H9 (cell line): ENCODE measurements around the gene CFC1B. TPM values are rescaled to one million over a fixed set of nuclear protein-coding genes. Genes with fewer than 3 reads are reported as not detected.
"Not testable (repeated sequence)": the region's sequence is repeated elsewhere in the genome, so short reads cannot be mapped to it uniquely, and the experiment has no call there.

Experiments
- DNase-seq: peaks from one replicate; pipeline ENCODE4 v3.0.0-alpha.2; 2017
- H2AFZ ChIP-seq: one replicate; pipeline ENCODE4 v1.6.1; 2013; ENCODE audit warnings: mild to moderate bottlenecking, low read length, control low read depth, moderate library complexity
- H2AK5ac ChIP-seq: 2 replicates; pipeline ENCODE4 v1.6.1; 2013; ENCODE audit warnings: low read length, control low read depth, mixed read lengths; ENCODE audit not compliant: insufficient read length
- H2BK120ac ChIP-seq: one replicate; pipeline ENCODE4 v1.6.1; 2013; ENCODE audit warnings: low read depth, mild to moderate bottlenecking, low read length, control low read depth, inconsistent platforms; ENCODE audit not compliant: poor library complexity, severe bottlenecking
- H2BK12ac ChIP-seq: 2 replicates; pipeline ENCODE4 v1.6.1; 2013; ENCODE audit warnings: low read length, control low read depth, mixed read lengths, low read depth; ENCODE audit not compliant: insufficient read length
- H2BK15ac ChIP-seq: 2 replicates; pipeline ENCODE4 v1.6.1; 2013; ENCODE audit warnings: low read depth, low read length, control low read depth
- H2BK20ac ChIP-seq: one replicate; pipeline ENCODE4 v1.6.1; 2013; ENCODE audit warnings: low read depth, mild to moderate bottlenecking, low read length, control low read depth, inconsistent platforms; ENCODE audit not compliant: poor library complexity, severe bottlenecking
- H2BK5ac ChIP-seq: 2 replicates; pipeline ENCODE4 v1.6.1; 2013; ENCODE audit warnings: low read length, control low read depth, mixed read lengths; ENCODE audit not compliant: insufficient read length
- H3K14ac ChIP-seq: 2 replicates; pipeline ENCODE4 v1.6.1; 2013; ENCODE audit warnings: low read length, control low read depth; ENCODE audit not compliant: insufficient read depth
- H3K18ac ChIP-seq: 2 replicates; pipeline ENCODE4 v1.6.1; 2013; ENCODE audit warnings: low read depth, mild to moderate bottlenecking, mixed read lengths, low read length, control low read depth; ENCODE audit not compliant: insufficient read length
- H3K23ac ChIP-seq: 2 replicates; pipeline ENCODE4 v1.6.1; 2013; ENCODE audit warnings: low read length, control low read depth, mixed read lengths, low read depth; ENCODE audit not compliant: insufficient read length
- H3K23me2 ChIP-seq: 2 replicates; pipeline ENCODE4 v1.6.1; 2013; ENCODE audit warnings: low read depth, mild to moderate bottlenecking, mixed read lengths, low read length, control low read depth; ENCODE audit not compliant: insufficient read length, poor library complexity, severe bottlenecking
- H3K27ac ChIP-seq: 2 replicates; pipeline ENCODE4 v1.5.1; 2013; ENCODE audit warnings: low read length, control low read depth, mixed read lengths, low read depth; ENCODE audit not compliant: insufficient read length
- H3K27me3 ChIP-seq: 2 replicates; pipeline ENCODE4 v1.6.1; 2013; ENCODE audit warnings: low read length, control low read depth, inconsistent platforms; ENCODE audit not compliant: insufficient read depth
- H3K4ac ChIP-seq: 2 replicates; pipeline ENCODE4 v1.6.1; 2013; ENCODE audit warnings: low read depth, mild to moderate bottlenecking, control low read depth, inconsistent platforms, low read length, moderate library complexity
- H3K4me1 ChIP-seq: 2 replicates; pipeline ENCODE4 v1.6.1; 2013; ENCODE audit warnings: low read length, control low read depth, inconsistent platforms; ENCODE audit not compliant: insufficient read depth
- H3K4me2 ChIP-seq: 2 replicates; pipeline ENCODE4 v1.6.1; 2013; ENCODE audit warnings: low read length, control low read depth, mixed read lengths; ENCODE audit not compliant: insufficient read length, insufficient read depth
- H3K56ac ChIP-seq: 2 replicates; pipeline ENCODE4 v1.6.1; 2013; ENCODE audit warnings: low read depth, mild to moderate bottlenecking, mixed read lengths, low read length, control low read depth; ENCODE audit not compliant: insufficient read length
- H3K79me1 ChIP-seq: 2 replicates; pipeline ENCODE4 v1.6.1; 2013; ENCODE audit warnings: low read depth, mild to moderate bottlenecking, moderate library complexity, low read length, control low read depth, inconsistent platforms; ENCODE audit not compliant: insufficient read depth, poor library complexity, severe bottlenecking
- H3K79me2 ChIP-seq: 2 replicates; pipeline ENCODE4 v1.6.1; 2013; ENCODE audit warnings: low read length, control low read depth, inconsistent platforms; ENCODE audit not compliant: insufficient read depth
- H3K9ac ChIP-seq: 2 replicates; pipeline ENCODE4 v1.6.1; 2013; ENCODE audit warnings: low read length, control low read depth, mixed read lengths; ENCODE audit not compliant: insufficient read length; ENCODE audit errors: extremely low read depth
- H3K9me3 ChIP-seq: one replicate; pipeline ENCODE4 v1.6.1; 2013; ENCODE audit warnings: low read depth, low read length, inconsistent platforms; ENCODE audit not compliant: control insufficient read depth
- H3T11ph ChIP-seq: one replicate; pipeline ENCODE4 v1.6.1; 2013; ENCODE audit warnings: mild to moderate bottlenecking, low read length, control low read depth, inconsistent platforms
- H4K20me1 ChIP-seq: one replicate; pipeline ENCODE4 v1.6.1; 2013; ENCODE audit not compliant: control insufficient read depth, insufficient read length, insufficient read depth
- H4K5ac ChIP-seq: 2 replicates; pipeline ENCODE4 v1.6.1; 2013; ENCODE audit warnings: low read depth, mild to moderate bottlenecking, mixed read lengths, low read length, control low read depth; ENCODE audit not compliant: insufficient read length
- H4K8ac ChIP-seq: replicated peaks from 2 replicates; pipeline ENCODE4 v1.6.1; 2013; ENCODE audit warnings: low read length, control low read depth, mixed read lengths, low read depth; ENCODE audit not compliant: insufficient read length
- H4K91ac ChIP-seq: 2 replicates; pipeline ENCODE4 v1.6.1; 2013; ENCODE audit warnings: low read depth, mild to moderate bottlenecking, moderate library complexity, mixed read lengths, low read length, control low read depth; ENCODE audit not compliant: insufficient read length
- H3K27ac Mint-ChIP-seq, 3 experiments: 2 replicates in 2 of 3; 3 replicates in 1 of 3; pipeline ENCODE4 v1.8.0; 2020 to 2021; ENCODE audit warnings: mixed read lengths in 3 of 3, mild to moderate bottlenecking in 1 of 3, moderate library complexity in 1 of 3
- H3K27me3 Mint-ChIP-seq: 2 replicates; pipeline ENCODE4 v1.8.0; 2021; ENCODE audit warnings: low read depth, mild to moderate bottlenecking, moderate library complexity, mixed read lengths
- H3K36me3 Mint-ChIP-seq, 3 experiments: 2 replicates in 2 of 3; 3 replicates in 1 of 3; pipeline ENCODE4 v1.8.0; 2020 to 2021; ENCODE audit warnings: low read depth in 3 of 3, mixed read lengths in 3 of 3; ENCODE audit not compliant: insufficient read depth in 1 of 3
- H3K4me1 Mint-ChIP-seq, 2 experiments: 2 replicates each; pipeline ENCODE4 v1.8.0; 2020; ENCODE audit warnings: mixed read lengths in 2 of 2
- H3K4me3 Mint-ChIP-seq, 2 experiments: 2 replicates in 1 of 2; 3 replicates in 1 of 2; pipeline ENCODE4 v1.8.0; 2020 to 2021; ENCODE audit warnings: mild to moderate bottlenecking in 2 of 2, mixed read lengths in 2 of 2, moderate library complexity in 1 of 2
- H3K9me3 Mint-ChIP-seq, 2 experiments: 2 replicates in 1 of 2; 3 replicates in 1 of 2; pipeline ENCODE4 v1.8.0; 2020; ENCODE audit warnings: mild to moderate bottlenecking in 2 of 2, mixed read lengths in 2 of 2, moderate library complexity in 1 of 2
- WGBS: extraction: QIAGEN DNeasy Blood & Tissue Kit; methylation state at CpG from one replicate; pipeline ENCODE4 v1.1.7; 2013; ENCODE audit warnings: missing lambda C conversion rate, low lambda C conversion rate, mixed read lengths; ENCODE audit not compliant: insufficient read length; ENCODE audit errors: extremely low coverage; 5-methylcytosine and 5-hydroxymethylcytosine counted together
- total RNA-seq: library from RNA; stranded (reverse); gene quantifications from 2 replicates; pipeline ENCODE4 v1.2.1, GENCODE V29; 2021

Gene CFC1B
- total RNA-seq, 1 experiment from 2014 or later: not detected

GRCh38 chr2:130531225-130531624 lies 10.2 kb downstream of the CFC1B start:
- not testable (repeated sequence) for H2BK12ac ChIP-seq, H4K20me1 ChIP-seq, H2AK5ac ChIP-seq, H3K14ac ChIP-seq, H2BK20ac ChIP-seq, H3K79me1 ChIP-seq, H3K4me2 ChIP-seq, H3K9me3 ChIP-seq, H4K5ac ChIP-seq, H2BK120ac ChIP-seq, H3K27ac Mint-ChIP-seq, H3K18ac ChIP-seq, H4K8ac ChIP-seq, H2BK15ac ChIP-seq, DNase-seq, H3K36me3 Mint-ChIP-seq, H3K56ac ChIP-seq, H4K91ac ChIP-seq, H3K4ac ChIP-seq, H3K23me2 ChIP-seq, H3K79me2 ChIP-seq, H2BK5ac ChIP-seq, H3K27ac ChIP-seq, H3K9ac ChIP-seq, H3K9me3 Mint-ChIP-seq, H3K4me3 Mint-ChIP-seq, H3K23ac ChIP-seq, H3K27me3 ChIP-seq, H3T11ph ChIP-seq, H3K4me1 ChIP-seq, H3K27me3 Mint-ChIP-seq, H3K4me1 Mint-ChIP-seq, H2AFZ ChIP-seq
- no CpG with 5 or more reads among the region's 5 CpGs for WGBS

GRCh38 chr2:130531672-130532071 lies 10.7 kb downstream of the CFC1B start:
- not testable (repeated sequence) for H4K5ac ChIP-seq, H3K9me3 ChIP-seq, H3K4ac ChIP-seq, H3K27ac ChIP-seq, H2BK12ac ChIP-seq, H2AFZ ChIP-seq, H3K9me3 Mint-ChIP-seq, H3K4me1 Mint-ChIP-seq, H3K23me2 ChIP-seq, H3T11ph ChIP-seq, DNase-seq, H3K9ac ChIP-seq, H2BK120ac ChIP-seq, H3K4me3 Mint-ChIP-seq, H3K23ac ChIP-seq, H3K14ac ChIP-seq, H4K91ac ChIP-seq, H4K20me1 ChIP-seq, H3K18ac ChIP-seq, H2BK20ac ChIP-seq, H3K27ac Mint-ChIP-seq, H2AK5ac ChIP-seq, H3K27me3 Mint-ChIP-seq, H3K79me2 ChIP-seq, H3K79me1 ChIP-seq, H3K27me3 ChIP-seq, H4K8ac ChIP-seq, H3K4me1 ChIP-seq, H3K36me3 Mint-ChIP-seq, H3K4me2 ChIP-seq, H2BK5ac ChIP-seq, H3K56ac ChIP-seq, H2BK15ac ChIP-seq
- WGBS: no CpG with 5 or more reads among the region's 9 CpGs
